Neural progenitor cell (in vitro differentiated cells): ENCODE results near the gene PUSL1.
A peak's percentile ranks its signal among the peaks of the same experiment; 100 is the strongest.

Source experiments
- CTCF ChIP-seq: fragments of 200-600 bp; sonication (generic); IDR thresholded peaks from 2 replicates; pipeline ENCODE4 v1.5.1; 2017; ENCODE audit warnings: antibody characterized with exemption, mild to moderate bottlenecking
- EZH2phosphoT487 ChIP-seq: fragments of 200-600 bp; sonication (generic); IDR thresholded peaks from 2 replicates; pipeline ENCODE4 v1.6.1; 2017; ENCODE audit warnings: antibody characterized with exemption

- peak; percentile 47 for TF ChIP-seq CTCF
- TF ChIP-seq EZH2phosphoT487, result no peak
These were observed 8.6 kb upstream of the PUSL1 start for GRCh38 chr1:1299686-1300351.
